OCI-LY7 (cell line): Measurements from ENCODE around the gene ADAMTS7.

ENCODE experiments used
- CTCF ChIP-seq: fragments of 200-600 bp; sonication (generic); conservative IDR thresholded peaks from 2 replicates; pipeline ENCODE4 v1.5.1; 2014; ENCODE audit warnings: mild to moderate bottlenecking, antibody characterized with exemption, low read length, moderate library complexity, mixed read lengths
- EZH2phosphoT487 ChIP-seq: fragments of 200-600 bp; sonication (generic); IDR thresholded peaks from 2 replicates; pipeline ENCODE4 v1.6.1; 2018; ENCODE audit warnings: low read depth, borderline replicate concordance, mild to moderate bottlenecking, mixed run types, antibody characterized with exemption, low read length, moderate library complexity, mixed read lengths

- no peak for TF ChIP-seq CTCF
- no peak for TF ChIP-seq EZH2phosphoT487
Observed at GRCh38 chr15:78732634-78733033, 78.6 kb downstream of the ADAMTS7 start.
